ENCODE measurements around the gene YARS2. TPM values are rescaled to one million over a fixed set of nuclear protein-coding genes. Genes with fewer than 3 reads are reported as not detected.

The YARS2 gene
- total and polyA plus RNA-seq, 2 of the 13 experiments (the other 11 are each of a cell fraction or from before 2014, with no cell fraction given) = 17.9 to 39.6 TPM

DNA sequence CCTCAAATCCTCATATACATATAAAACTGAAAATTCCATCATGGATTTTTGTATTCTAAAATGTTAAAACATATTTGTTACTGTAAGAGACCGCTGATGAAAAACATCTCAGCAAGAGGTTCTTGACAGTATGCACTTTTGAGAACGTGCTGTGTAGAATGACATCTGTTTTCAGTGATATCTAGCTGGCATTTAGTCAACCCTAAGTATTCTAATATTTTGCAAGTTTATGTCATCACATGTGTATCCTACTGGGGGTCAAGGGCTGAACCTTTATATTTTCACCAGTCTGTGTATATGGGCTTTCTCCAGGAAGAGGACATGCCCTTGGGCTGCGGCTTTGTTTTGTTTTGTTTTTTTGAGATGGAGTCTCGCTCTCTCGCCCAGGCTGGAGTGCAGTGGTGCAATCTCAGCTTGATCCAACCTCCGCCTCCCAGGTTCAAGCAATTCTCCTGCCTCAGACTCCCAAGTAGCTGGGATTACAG is 22.0 kb upstream of the YARS2 start:
- no TSS peak for BruUV-seq (replicated peaks)
- no peak for FAIRE-seq
- intact Hi-C loops (cut with micrococcal nuclease; ENCODE audit: unreplicated experiment) = no loop called here
- WGBS (ENCODE audit: low lambda C conversion rate) = 20% methylated on average over 6 of the region's 6 CpGs
- ChIA-PET CTCF (ENCODE audit: low intra/inter-chr PET ratio, low total read pairs) (no interaction called here), POLR2A (no interaction called here)
- DNase-seq (ENCODE audit: low spot score) = no peak
- Histone ChIP-seq H3K4me1 (ENCODE audit: insufficient read depth, low read length) (no peaks in the 10 kb centered on the region), H3K4me2 (ENCODE audit: low read depth, low read length) (no peak overlapping the region), H3K27ac (ENCODE audit: extremely low read length, insufficient read depth, low read length) (no peak overlapping the region), H4K20me1 (ENCODE audit: insufficient read depth, low read length) (no peaks in the 10 kb centered on the region), H3K79me2 (ENCODE audit: insufficient read depth, low read length) (no peaks in the 10 kb centered on the region), H3K4me3 (replicated peaks in 1 of 3; ENCODE audit: insufficient read depth in 1 of 3, low read depth in 2 of 3, low read length in 3 of 3) (no peak overlapping the region), H3K27me3 (ENCODE audit: control insufficient read depth in 1 of 2, insufficient read depth in 2 of 2, low read length in 2 of 2) (no peaks in the 10 kb centered on the region), H2AFZ (ENCODE audit: low read length) (no peak overlapping the region), H3K9me3 (ENCODE audit: low read length) (no peaks in the 10 kb centered on the region), H3K9ac (ENCODE audit: insufficient read depth, low read depth, low read length) (no peak overlapping the region), H3K36me3 (replicated peaks in 1 of 2; ENCODE audit: control insufficient read depth in 1 of 2, insufficient read depth in 2 of 2, low read length in 2 of 2) (no peaks in the 10 kb centered on the region)
- no peak for ATAC-seq
- in situ Hi-C loops (cut with HindIII; ENCODE audit: extremely low pct_ligation_motif_present, low pct_unique_long_range_greater_than_20kb) = no loop called here
- TF ChIP-seq HDAC1 (CRISPR knock-in tag; IDR thresholded peaks at IDR 0.05) = no peak
- no peak for TF ChIP-seq ZNF136 (CRISPR knock-in tag; IDR thresholded peaks at IDR 0.05; ENCODE audit: low read depth)
- no peak for TF ChIP-seq SP5 (CRISPR knock-in tag; IDR thresholded peaks at IDR 0.05; ENCODE audit: borderline replicate concordance, low read depth)
- TF ChIP-seq, protein P1, sequence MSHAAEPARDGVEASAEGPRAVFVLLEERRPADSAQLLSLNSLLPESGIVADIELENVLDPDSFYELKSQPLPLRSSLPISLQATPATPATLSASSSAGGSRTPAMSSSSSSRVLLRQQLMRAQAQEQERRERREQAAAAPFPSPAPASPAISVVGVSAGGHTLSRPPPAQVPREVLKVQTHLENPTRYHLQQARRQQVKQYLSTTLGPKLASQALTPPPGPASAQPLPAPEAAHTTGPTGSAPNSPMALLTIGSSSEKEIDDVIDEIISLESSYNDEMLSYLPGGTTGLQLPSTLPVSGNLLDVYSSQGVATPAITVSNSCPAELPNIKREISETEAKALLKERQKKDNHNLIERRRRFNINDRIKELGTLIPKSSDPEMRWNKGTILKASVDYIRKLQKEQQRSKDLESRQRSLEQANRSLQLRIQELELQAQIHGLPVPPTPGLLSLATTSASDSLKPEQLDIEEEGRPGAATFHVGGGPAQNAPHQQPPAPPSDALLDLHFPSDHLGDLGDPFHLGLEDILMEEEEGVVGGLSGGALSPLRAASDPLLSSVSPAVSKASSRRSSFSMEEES (CRISPR knock-in tag; IDR thresholded peaks at IDR 0.05) = no peak
- no peak for TF ChIP-seq GLI4 (CRISPR knock-in tag; IDR thresholded peaks at IDR 0.05; ENCODE audit: borderline replicate concordance)
- TF ChIP-seq, protein P2, sequence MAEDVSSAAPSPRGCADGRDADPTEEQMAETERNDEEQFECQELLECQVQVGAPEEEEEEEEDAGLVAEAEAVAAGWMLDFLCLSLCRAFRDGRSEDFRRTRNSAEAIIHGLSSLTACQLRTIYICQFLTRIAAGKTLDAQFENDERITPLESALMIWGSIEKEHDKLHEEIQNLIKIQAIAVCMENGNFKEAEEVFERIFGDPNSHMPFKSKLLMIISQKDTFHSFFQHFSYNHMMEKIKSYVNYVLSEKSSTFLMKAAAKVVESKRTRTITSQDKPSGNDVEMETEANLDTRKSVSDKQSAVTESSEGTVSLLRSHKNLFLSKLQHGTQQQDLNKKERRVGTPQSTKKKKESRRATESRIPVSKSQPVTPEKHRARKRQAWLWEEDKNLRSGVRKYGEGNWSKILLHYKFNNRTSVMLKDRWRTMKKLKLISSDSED (CRISPR knock-in tag; IDR thresholded peaks at IDR 0.05) = no peak
- TF ChIP-seq, protein P3, sequence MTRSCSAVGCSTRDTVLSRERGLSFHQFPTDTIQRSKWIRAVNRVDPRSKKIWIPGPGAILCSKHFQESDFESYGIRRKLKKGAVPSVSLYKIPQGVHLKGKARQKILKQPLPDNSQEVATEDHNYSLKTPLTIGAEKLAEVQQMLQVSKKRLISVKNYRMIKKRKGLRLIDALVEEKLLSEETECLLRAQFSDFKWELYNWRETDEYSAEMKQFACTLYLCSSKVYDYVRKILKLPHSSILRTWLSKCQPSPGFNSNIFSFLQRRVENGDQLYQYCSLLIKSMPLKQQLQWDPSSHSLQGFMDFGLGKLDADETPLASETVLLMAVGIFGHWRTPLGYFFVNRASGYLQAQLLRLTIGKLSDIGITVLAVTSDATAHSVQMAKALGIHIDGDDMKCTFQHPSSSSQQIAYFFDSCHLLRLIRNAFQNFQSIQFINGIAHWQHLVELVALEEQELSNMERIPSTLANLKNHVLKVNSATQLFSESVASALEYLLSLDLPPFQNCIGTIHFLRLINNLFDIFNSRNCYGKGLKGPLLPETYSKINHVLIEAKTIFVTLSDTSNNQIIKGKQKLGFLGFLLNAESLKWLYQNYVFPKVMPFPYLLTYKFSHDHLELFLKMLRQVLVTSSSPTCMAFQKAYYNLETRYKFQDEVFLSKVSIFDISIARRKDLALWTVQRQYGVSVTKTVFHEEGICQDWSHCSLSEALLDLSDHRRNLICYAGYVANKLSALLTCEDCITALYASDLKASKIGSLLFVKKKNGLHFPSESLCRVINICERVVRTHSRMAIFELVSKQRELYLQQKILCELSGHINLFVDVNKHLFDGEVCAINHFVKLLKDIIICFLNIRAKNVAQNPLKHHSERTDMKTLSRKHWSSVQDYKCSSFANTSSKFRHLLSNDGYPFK (CRISPR knock-in tag; IDR thresholded peaks at IDR 0.05; ENCODE audit: borderline replicate concordance) = no peak
- no peak for TF ChIP-seq CBX5 (CRISPR knock-in tag; IDR thresholded peaks at IDR 0.05; ENCODE audit: borderline replicate concordance)
- TF ChIP-seq NBN (conservative IDR thresholded peaks at IDR 0.05) = no peak
- no peak for TF ChIP-seq ARNT2 (CRISPR knock-in tag; IDR thresholded peaks at IDR 0.05; ENCODE audit: low read depth)
- no peak for TF ChIP-seq KLF11 (CRISPR knock-in tag; IDR thresholded peaks at IDR 0.05)
- no peak for TF ChIP-seq SMC3 (IDR thresholded peaks at IDR 0.05; ENCODE audit: low read length)
- no peak for TF ChIP-seq ZNF879 (CRISPR knock-in tag; IDR thresholded peaks at IDR 0.05)
- no peak for TF ChIP-seq WIZ (CRISPR knock-in tag; IDR thresholded peaks at IDR 0.05)

All from HepG2 (cell line).